ENCODE measurements around the gene HIVEP1. TPM values are rescaled to one million over a fixed set of nuclear protein-coding genes. Genes with fewer than 3 reads are reported as not detected.

The HIVEP1 gene
- total RNA-seq, 4 donors from 2014 or later = 17.5 to 29.0 (median 24.1) TPM

- no peak for TF ChIP-seq CTCF (IDR thresholded peaks at IDR 0.05; ENCODE audit: low read depth)
Measured at GRCh38 chr6:12189661-12190060, 177.5 kb downstream of the HIVEP1 start.

- TF ChIP-seq CTCF (IDR thresholded peaks at IDR 0.05; ENCODE audit: low read depth) = no peak
Measured at GRCh38 chr6:12190252-12190651, 178.1 kb downstream of the HIVEP1 start.

- no peak for TF ChIP-seq CTCF (IDR thresholded peaks at IDR 0.05; ENCODE audit: low read depth)
Measured at GRCh38 chr6:12196326-12196936, 184.3 kb downstream of the HIVEP1 start.

GRCh38 chr6:12198851-12199250, 186.7 kb downstream of the HIVEP1 start:
- no peak for TF ChIP-seq CTCF (IDR thresholded peaks at IDR 0.05; ENCODE audit: low read depth)

GRCh38 chr6:12200015-12200564, 188.0 kb downstream of the HIVEP1 start:
- no peak for TF ChIP-seq CTCF (IDR thresholded peaks at IDR 0.05; ENCODE audit: low read depth)

- TF ChIP-seq CTCF (IDR thresholded peaks at IDR 0.05; ENCODE audit: low read depth) = no peak
Measured at GRCh38 chr6:12200761-12201160, 188.6 kb downstream of the HIVEP1 start.

GRCh38 chr6:12203001-12203400, 190.9 kb downstream of the HIVEP1 start:
- TF ChIP-seq CTCF (IDR thresholded peaks at IDR 0.05; ENCODE audit: low read depth) = no peak
